SK-MEL-5 (cell line): ENCODE data around the gene PHACTR3. TPM values are rescaled to one million over a fixed set of nuclear protein-coding genes. Genes with fewer than 3 reads are reported as not detected.
"Not testable (repeated sequence)": the region's sequence is repeated elsewhere in the genome, so short reads cannot be mapped to it uniquely, and the experiment has no call there.

ENCODE experiments used
- DNase-seq: peaks from one replicate; pipeline ENCODE4 v3.0.0-alpha.2; 2016; ENCODE audit warnings: low read depth, low spot score
- in situ Hi-C: cut with HindIII; loops from 2 replicates; pipeline ENCODE4 v1.10.0; 2016; ENCODE audit warnings: low sequenced_read_pairs, high pct_unique_total_duplicates, low pct_unique_long_range_greater_than_20kb
- total RNA-seq: library from RNA; depleted of rRNA; stranded (reverse); fragments of >200 nt; shearing (Covaris generic); gene quantifications from 2 replicates; pipeline ENCODE4 v1.2.3, GENCODE V29; 2014

PHACTR3 gene
- total RNA-seq, 1 experiment from 2014 or later, result not detected

GRCh38 chr20:59836767-59837166, 232.4 kb downstream of the PHACTR3 start:
- in situ Hi-C loops, result no loop called here
- no peak for DNase-seq

- no peak for DNase-seq
- in situ Hi-C loops, result no loop called here
Observed at GRCh38 chr20:59837623-59838394, 233.5 kb downstream of the PHACTR3 start.

GRCh38 chr20:59839400-59839799, 235.1 kb downstream of the PHACTR3 start:
- no peak for DNase-seq
- in situ Hi-C loops, result no loop called here

GRCh38 chr20:59845472-59845871, 241.1 kb downstream of the PHACTR3 start:
- DNase-seq, result no peak
- in situ Hi-C loops, result no loop called here

GRCh38 chr20:59848182-59848581, 243.8 kb downstream of the PHACTR3 start:
- in situ Hi-C loops, result no loop called here

GRCh38 chr20:59850018-59850641, 245.8 kb downstream of the PHACTR3 start:
- in situ Hi-C loops, result no loop called here
- peak; percentile 61 for DNase-seq

More at GRCh38 chr20:59848182-59848581, 243.8 kb downstream of the PHACTR3 start:
- DNase-seq, result no peak

GRCh38 chr20:59856526-59856925, 252.2 kb downstream of the PHACTR3 start:
- in situ Hi-C loops, DNase-seq: not testable (repeated sequence)

GRCh38 chr20:59856941-59857340, 252.6 kb downstream of the PHACTR3 start:
- DNase-seq, in situ Hi-C loops: not testable (repeated sequence)

- no peak for DNase-seq
- in situ Hi-C loops, result no loop called here
Observed at GRCh38 chr20:59857966-59858365, 253.6 kb downstream of the PHACTR3 start.

- in situ Hi-C loops, result no loop called here
- no peak for DNase-seq
Observed at GRCh38 chr20:59858425-59858824, 254.1 kb downstream of the PHACTR3 start.

- no peak for DNase-seq
- in situ Hi-C loops, result no loop called here
Observed at GRCh38 chr20:59861401-59861800, 257.1 kb downstream of the PHACTR3 start.

GRCh38 chr20:59863058-59863457, 258.7 kb downstream of the PHACTR3 start:
- in situ Hi-C loops, result no loop called here
- DNase-seq, result no peak

- DNase-seq, result no peak
- in situ Hi-C loops, result no loop called here
Observed at GRCh38 chr20:59864726-59865125, 260.4 kb downstream of the PHACTR3 start.

- in situ Hi-C loops, result no loop called here
- no peak for DNase-seq
Observed at GRCh38 chr20:59866338-59866737, 262.0 kb downstream of the PHACTR3 start.

GRCh38 chr20:59871096-59871495, 266.8 kb downstream of the PHACTR3 start:
- DNase-seq, result no peak
- in situ Hi-C loops, result no loop called here

- in situ Hi-C loops, result no loop called here
- DNase-seq, result no peak
Observed at GRCh38 chr20:59873409-59873808, 269.1 kb downstream of the PHACTR3 start.

- DNase-seq, result no peak
- in situ Hi-C loops, result no loop called here
Observed at GRCh38 chr20:59880198-59880597, 275.9 kb downstream of the PHACTR3 start.

GRCh38 chr20:59884494-59884893, 280.2 kb downstream of the PHACTR3 start:
- in situ Hi-C loops, result no loop called here
- no peak for DNase-seq

GRCh38 chr20:59888050-59888449, 283.7 kb downstream of the PHACTR3 start:
- in situ Hi-C loops, result no loop called here
- no peak for DNase-seq
